Endothelial cell of umbilical vein (primary cell): ENCODE results near the gene NR2F2. TPM values are rescaled to one million over a fixed set of nuclear protein-coding genes. Genes with fewer than 3 reads are reported as not detected.

ENCODE experiments used
- BruUV-seq: library from RNA; stranded (reverse); fragments of 400-500 nt; replicated peaks from 2 replicates; lab custom pipeline; 2021; lab: Mats Ljungman, UMichigan
- CTCF ChIA-PET: fragments of 300-600, 350-600 bp; sonication (Branson Sonifier 250); formaldehyde crosslinking; loops from one replicate; lab custom pipeline; 2021; ENCODE audit warnings: antibody characterized with exemption, inconsistent platforms; lab: Charles Lee
- POLR2A ChIA-PET: fragments of 300-600, 350-600 bp; sonication (Branson Sonifier 250); formaldehyde crosslinking; loops from one replicate; lab custom pipeline; 2021; ENCODE audit warnings: antibody characterized with exemption, inconsistent platforms; lab: Charles Lee
- DNase-seq: peaks from one replicate; pipeline ENCODE4 v3.0.0-alpha.2; 2011; ENCODE audit warnings: low read depth, low spot score
- FAIRE-seq: peaks from 2 replicates; lab custom pipeline; 2011; peaks lifted over from hg19 to GRCh38; lab: Jason Lieb, UNC
- H2AFZ ChIP-seq: 2 replicates; pipeline ENCODE4 v1.6.0; 2012; ENCODE audit warnings: low read depth, low read length, control low read depth, inconsistent platforms
- H3K27ac ChIP-seq: 2 replicates; pipeline ENCODE4 v1.5.1; 2011; ENCODE audit warnings: low read depth, mild to moderate bottlenecking, control low read depth, low read length, moderate library complexity; ENCODE audit not compliant: insufficient read depth
- H3K27me3 ChIP-seq, 2 experiments: 2 replicates each; pipeline versions ENCODE4 v1.6.0 to v1.6.1; 2011; ENCODE audit warnings: low read length in 2 of 2, mixed read lengths in 1 of 2; ENCODE audit not compliant: control insufficient read depth in 2 of 2, insufficient read depth in 2 of 2
- H3K36me3 ChIP-seq, 2 experiments: 2 replicates in 1 of 2; 3 replicates in 1 of 2; pipeline ENCODE4 v1.5.1; 2011; ENCODE audit warnings: low read length in 2 of 2, mild to moderate bottlenecking in 1 of 2, moderate library complexity in 1 of 2; ENCODE audit not compliant: control insufficient read depth in 2 of 2, insufficient read depth in 2 of 2; ENCODE audit errors: extremely low read depth in 1 of 2
- H3K4me1 ChIP-seq: 3 replicates; pipeline ENCODE4 v1.5.1; 2011; ENCODE audit warnings: mild to moderate bottlenecking, low read length; ENCODE audit not compliant: control insufficient read depth, insufficient read depth; ENCODE audit errors: extremely low read depth
- H3K4me2 ChIP-seq: 2 replicates; pipeline ENCODE4 v1.6.1; 2011; ENCODE audit warnings: low read length, control low read depth, mixed read lengths; ENCODE audit not compliant: insufficient read depth
- H3K4me3 ChIP-seq, 3 experiments: fragments of 200-600 bp in 1 of 3; sonication (generic), shearing (Covaris generic) in 1 of 3; replicated peaks in 1 of 3; 2 replicates each; pipeline ENCODE4 v1.5.1; 2011 to 2016; ENCODE audit warnings: control low read depth in 3 of 3, low read length in 3 of 3, mild to moderate bottlenecking in 2 of 3, inconsistent platforms in 1 of 3, low read depth in 1 of 3, moderate library complexity in 1 of 3; ENCODE audit not compliant: insufficient read depth in 1 of 3
- H3K79me2 ChIP-seq: 2 replicates; pipeline ENCODE4 v1.6.0; 2012; ENCODE audit warnings: low read length, inconsistent platforms; ENCODE audit not compliant: control insufficient read depth, insufficient read depth
- H3K9ac ChIP-seq: replicated peaks from 2 replicates; pipeline ENCODE3; 2011; ENCODE audit warnings: low read length, control low read depth; ENCODE audit not compliant: insufficient read depth; ENCODE audit errors: extremely low read depth
- H3K9me1 ChIP-seq: replicated peaks from 3 replicates; pipeline ENCODE4 v1.6.0; 2011; ENCODE audit warnings: mild to moderate bottlenecking, low read length; ENCODE audit not compliant: control insufficient read depth, insufficient read depth; ENCODE audit errors: extremely low read depth
- H3K9me3 ChIP-seq: replicated peaks from 2 replicates; pipeline ENCODE4 v1.5.1; 2012; ENCODE audit warnings: low read length, inconsistent platforms; ENCODE audit not compliant: control insufficient read depth, insufficient read depth
- H4K20me1 ChIP-seq: replicated peaks from 2 replicates; pipeline ENCODE3; 2011; ENCODE audit warnings: mild to moderate bottlenecking, low read length; ENCODE audit not compliant: control insufficient read depth, insufficient read depth; ENCODE audit errors: extremely low read depth
- CTCF ChIP-seq, 2 donors: IDR thresholded peaks; 1 replicate in 1 of 2; 2 replicates in 1 of 2; pipeline ENCODE4 v1.5.1; 2011; ENCODE audit warnings: low read length in 2 of 2, mild to moderate bottlenecking in 2 of 2, moderate library complexity in 2 of 2, control low read depth in 1 of 2, inconsistent platforms in 1 of 2, low read depth in 1 of 2; ENCODE audit not compliant: insufficient read depth in 1 of 2; ENCODE audit errors: extremely low read depth in 1 of 2
- EZH2 ChIP-seq: IDR thresholded peaks from 2 replicates; pipeline ENCODE4 v1.6.1; 2012; ENCODE audit warnings: borderline replicate concordance, low read depth, mild to moderate bottlenecking, moderate library complexity, low read length, inconsistent platforms; ENCODE audit not compliant: severe bottlenecking
- MAX ChIP-seq: IDR thresholded peaks from 2 replicates; pipeline ENCODE4 v1.6.1; 2011; ENCODE audit not compliant: insufficient read depth, insufficient read length
- POLR2A ChIP-seq: IDR thresholded peaks from 2 replicates; pipeline ENCODE4 v1.6.1; 2012; ENCODE audit warnings: low read depth, mild to moderate bottlenecking, control low read depth, low read length
- POLR2AphosphoS5 ChIP-seq: IDR thresholded peaks from 2 replicates; pipeline ENCODE4 v1.6.1; 2012; ENCODE audit warnings: low read depth, mild to moderate bottlenecking, control low read depth, low read length, moderate library complexity; ENCODE audit not compliant: insufficient read depth
- dilution Hi-C: fragments of 300-500 bp; cut with MboI; formaldehyde crosslinking; loops from one replicate; pipeline ENCODE4 v1.15.0; 2019; ENCODE audit warnings: low sequenced_read_pairs; ENCODE audit not compliant: extremely low pct_ligation_motif_present
- intact Hi-C: fragments of 100-400 bp; cut with micrococcal nuclease; formaldehyde crosslinking; loops from one replicate; pipeline ENCODE4 v1.10.0; 2022
- polyA plus RNA-seq, 4 experiments: library from polyadenylated mRNA; depleted of rRNA in 3 of 4; stranded (reverse) in 3 of 4; unstranded in 1 of 4; fragments of >200 nt; gene quantifications; 2 replicates each; pipeline versions ENCODE4 v1.2.1 to v1.2.3, GENCODE V29; 2011 to 2012; ENCODE audit warnings: missing spikeins in 1 of 4
- total RNA-seq: library from RNA; stranded (reverse); gene quantifications from 2 replicates; pipeline ENCODE4 v1.2.3, GENCODE V29; 2021

Gene NR2F2
- total and polyA plus RNA-seq, 2 donors (not counting 3 experiments of a cell fraction or from before 2014, with no cell fraction given): 105 to 182 TPM

GRCh38 chr15:96338766-96339618 lies 8.5 kb downstream of the NR2F2 start:
- H3K9me3 ChIP-seq: no peaks in the 10 kb centered on the region
- H3K4me3 ChIP-seq: peak overlapping the region; percentile 92 to 99 (median 99)
- peak overlapping the region; percentile 89 for H3K27ac ChIP-seq
- intact Hi-C loops: no loop called here
- peak; percentile 55 for FAIRE-seq
- peak overlapping the region; percentile 97 for H3K4me2 ChIP-seq
- ChIA-PET CTCF (interaction anchor here (1.4 to 2.7 kb wide), 2 partner anchors 10 to 1310 kb away, joined by 3 to 8 read pairs; no protein-coding TSS in a partner anchor), POLR2A (interaction anchor here (0.6 to 1.3 kb wide), 4 partner anchors 66 to 1669 kb away, joined by 3 to 5 read pairs (median 4); no protein-coding TSS in a partner anchor)
- TF ChIP-seq MAX (no peak), POLR2A (peak; percentile 22), POLR2AphosphoS5 (peak; percentile 8)
- peaks cover 100% of the 10 kb centered on the region for H3K79me2 ChIP-seq
- H3K9ac ChIP-seq: peak overlapping the region; percentile 87
- BruUV-seq: no TSS peak
- peaks cover 32 to 43% of the 10 kb centered on the region in 2 experiments for H3K36me3 ChIP-seq
- no peaks in the 10 kb centered on the region for H3K9me1 ChIP-seq
- no peak overlapping the region for H2AFZ ChIP-seq
- H3K27me3 ChIP-seq: no peaks in the 10 kb centered on the region
- dilution Hi-C loops: loop anchor here (25.0 kb wide), 1 partner anchor 1027 kb away; no protein-coding TSS in a partner anchor
- peaks cover 22% of the 10 kb centered on the region for H3K4me1 ChIP-seq
- DNase-seq: peak; percentile 72
- peaks cover 2% of the 10 kb centered on the region for H4K20me1 ChIP-seq

GRCh38 chr15:96339619-96340347 lies 9.3 kb downstream of the NR2F2 start:
- no TSS peak for BruUV-seq
- H3K27ac ChIP-seq: peak overlapping the region; percentile 89
- intact Hi-C loops (loop anchor here (5.0 kb wide), 1 partner anchor 1927 kb away; no protein-coding TSS in a partner anchor), dilution Hi-C loops (loop anchor here (25.0 kb wide), 1 partner anchor 1027 kb away; no protein-coding TSS in a partner anchor)
- H3K9me1 ChIP-seq: no peaks in the 10 kb centered on the region
- peaks cover 30% of the 10 kb centered on the region for H3K4me1 ChIP-seq
- H3K4me2 ChIP-seq: peak overlapping the region; percentile 97
- CTCF ChIA-PET: interaction anchor here (1.0 to 4.3 kb wide), 6 partner anchors 10 to 1315 kb away, joined by 3 to 37 read pairs (median 6); partner anchors contain the start of gene NR2F2
- peaks cover 2% of the 10 kb centered on the region for H4K20me1 ChIP-seq
- TF ChIP-seq MAX: no peak
- no peak for TF ChIP-seq EZH2
- no peak for TF ChIP-seq CTCF (IDR thresholded peaks at IDR 0.05; ENCODE audit: extremely low read depth in 1 of 2, insufficient read depth in 1 of 2, low read depth in 1 of 2, low read length in 2 of 2)
- H3K9me3 ChIP-seq: no peaks in the 10 kb centered on the region
- no peak for FAIRE-seq
- POLR2A ChIA-PET: interaction anchor here (0.6 to 1.6 kb wide), 5 partner anchors 9 to 1670 kb away, joined by 3 to 10 read pairs (median 5); partner anchors contain the start of gene NR2F2
- no peak overlapping the region for H2AFZ ChIP-seq
- H3K9ac ChIP-seq: peak overlapping the region; percentile 87
- peaks cover 25 to 36% of the 10 kb centered on the region in 2 experiments for H3K36me3 ChIP-seq
- H3K27me3 ChIP-seq: no peaks in the 10 kb centered on the region
- peak; percentile 50 for DNase-seq
- H3K79me2 ChIP-seq: peaks cover 100% of the 10 kb centered on the region
- peak overlapping the region; percentile 92 to 99 (median 99) for H3K4me3 ChIP-seq
